NCI-H2081 (cell line): ENCODE results near the gene MBOAT2.
A peak's percentile ranks its signal among the peaks of the same experiment; 100 is the strongest.

ENCODE experiments used
- DNase-seq, 2 experiments: peaks; one replicate each; lab custom pipeline; 2025; lab: John Stamatoyannopoulos, UW

The MBOAT2 gene

DNA sequence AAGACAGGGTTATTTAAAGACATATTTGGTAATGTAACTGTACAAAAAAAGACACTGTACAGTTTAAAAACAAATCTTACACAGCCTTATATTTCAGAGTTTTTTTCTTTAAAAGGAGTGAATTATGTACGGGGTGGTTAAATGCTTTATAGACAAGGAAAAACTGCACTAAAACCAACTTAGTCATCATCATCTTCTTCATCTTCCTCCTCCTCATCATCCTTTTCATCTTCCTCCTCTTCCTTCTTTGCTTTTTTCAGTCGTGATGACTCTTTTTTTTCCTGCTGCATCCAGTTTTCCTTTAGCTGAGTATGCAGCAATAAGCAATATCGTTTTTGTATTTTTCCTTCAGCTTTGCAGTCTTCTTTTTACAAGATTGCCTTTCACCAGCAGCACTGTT, 14.6 kb upstream of the MBOAT2 start:
- no peak for DNase-seq

- no peak for DNase-seq
Measured at GRCh38 chr2:9017411-9017810, 13.9 kb upstream of the MBOAT2 start.

DNA sequence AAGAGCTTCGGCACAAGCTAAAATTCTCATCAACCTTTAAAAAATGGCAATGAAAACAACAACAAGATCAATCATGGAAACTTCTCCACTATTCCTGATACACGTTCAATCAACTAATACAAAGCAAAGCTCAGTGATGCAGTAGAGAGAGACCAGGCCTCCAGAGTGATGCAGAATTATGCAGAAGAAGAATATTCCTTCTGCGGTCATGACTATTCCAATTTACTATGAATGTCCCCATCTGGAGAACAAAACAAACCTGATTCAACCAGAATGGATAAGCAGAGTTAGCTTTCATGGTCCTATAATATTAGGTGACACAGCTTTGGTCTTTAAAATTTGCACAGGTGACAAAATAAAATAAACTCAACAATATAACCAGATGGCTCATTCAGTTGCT, 12.5 kb upstream of the MBOAT2 start:
- DNase-seq = no peak

GRCh38 chr2:9013403-9013802, 9.9 kb upstream of the MBOAT2 start:
- no peak for DNase-seq

- DNase-seq = peak in 1 of 2 experiments; percentile 13
Measured at GRCh38 chr2:9010866-9011265, 7.4 kb upstream of the MBOAT2 start.

DNA sequence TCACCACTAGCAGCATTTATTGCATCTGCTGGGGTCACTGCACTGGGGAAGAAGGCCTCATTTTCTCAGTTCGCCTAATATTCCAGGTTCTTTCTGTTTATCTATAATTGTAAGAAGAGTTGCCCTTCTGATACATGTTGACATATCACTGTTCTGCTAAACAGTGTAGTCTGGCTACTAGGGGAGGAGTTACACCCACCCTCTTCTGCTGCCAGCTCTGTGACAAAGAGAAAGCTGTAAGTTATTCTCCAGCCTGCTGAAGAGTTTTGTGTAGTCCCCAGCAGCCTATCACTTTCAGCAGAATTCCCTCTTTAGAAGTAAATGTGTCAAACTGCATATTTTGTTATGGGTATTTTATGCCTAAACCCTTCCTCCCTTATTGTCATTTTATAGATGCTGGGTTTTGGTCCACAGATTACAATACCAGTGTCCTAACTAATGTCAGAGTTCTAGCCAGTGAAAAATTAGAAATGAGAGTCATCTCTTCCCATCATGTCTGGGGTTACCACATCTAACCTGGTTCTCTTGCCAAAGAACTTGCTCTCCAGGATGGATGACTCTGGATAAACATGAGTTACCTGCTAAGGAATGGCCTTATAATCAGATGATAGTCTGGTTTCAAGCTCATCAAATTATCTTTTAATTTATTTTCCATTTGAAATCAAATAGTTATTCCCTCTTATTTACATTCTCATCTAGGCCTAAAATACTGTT, 5.6 kb upstream of the MBOAT2 start:
- DNase-seq = no peak

DNA sequence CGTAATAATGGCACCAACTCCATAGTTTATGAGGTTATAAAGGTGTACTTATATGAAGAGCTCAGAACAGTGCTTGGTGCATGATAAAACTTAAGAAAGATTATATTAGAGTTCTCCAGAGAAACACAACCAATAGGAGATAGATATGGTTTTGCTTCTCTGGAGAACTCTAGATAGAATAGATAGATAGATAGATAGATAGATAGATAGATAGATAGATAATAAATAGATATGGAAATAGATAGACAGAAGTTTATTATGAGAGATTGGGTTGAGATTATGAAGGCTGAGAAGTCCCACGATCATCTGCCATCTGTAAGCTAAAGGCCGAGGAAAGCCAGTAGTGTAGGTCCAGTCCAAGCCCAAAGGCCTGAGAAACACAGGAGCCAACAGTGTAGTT, 2.9 kb upstream of the MBOAT2 start:
- DNase-seq = no peak

GRCh38 chr2:9004338-9005204, 1.1 kb upstream of the MBOAT2 start:
- DNase-seq = no peak

DNA sequence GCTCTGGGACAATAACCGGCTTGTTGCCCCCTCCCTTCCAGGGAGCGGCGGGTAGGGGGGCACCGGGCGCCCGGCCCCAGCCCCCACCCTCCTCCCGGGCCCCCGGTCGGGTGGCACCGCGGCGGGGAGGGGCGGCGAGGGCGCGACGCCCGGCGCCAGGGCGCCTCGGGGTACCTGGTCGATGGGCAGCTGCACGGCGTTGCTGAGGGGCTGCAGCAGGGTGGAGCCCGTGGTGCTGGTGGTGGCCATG, 193 bp downstream of the MBOAT2 start:
- DNase-seq = no peak

DNA sequence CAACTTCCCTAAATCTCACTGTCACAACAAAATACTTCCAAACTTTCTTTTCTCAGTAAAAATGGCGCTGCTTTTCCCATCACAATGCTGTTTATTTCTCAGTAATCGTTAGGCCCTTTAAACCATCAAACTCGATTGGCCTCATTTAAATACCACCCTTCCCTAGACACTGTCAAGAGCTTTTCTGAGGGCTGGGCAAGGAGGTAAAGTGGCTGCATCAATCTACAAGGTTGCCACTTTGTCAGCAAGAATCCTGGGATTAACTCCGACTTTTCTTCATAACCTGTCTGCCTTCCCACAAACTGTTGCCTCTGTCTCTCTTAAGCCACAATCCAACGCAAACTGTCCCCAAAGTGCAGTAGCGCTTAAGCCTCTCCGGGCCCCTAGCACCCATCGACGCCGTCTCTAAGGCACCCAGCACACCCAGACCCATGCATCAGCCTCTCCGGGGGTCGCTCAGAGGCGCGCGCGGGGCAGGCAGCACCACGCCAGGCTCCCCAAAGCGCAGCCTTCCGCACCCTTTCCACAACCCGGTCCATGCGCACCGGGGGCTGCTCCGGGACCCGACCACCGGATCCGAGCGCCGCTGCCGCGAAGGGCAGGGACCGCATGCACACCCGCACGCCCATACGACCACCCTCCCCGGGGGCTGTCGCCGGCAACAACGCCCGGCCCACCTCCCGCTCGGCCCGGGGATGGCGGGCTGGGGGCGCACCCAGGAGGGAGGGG, 683 bp downstream of the MBOAT2 start:
- peak in 1 of 2 experiments; percentile 29 for DNase-seq

GRCh38 chr2:9002313-9002636, 1.2 kb downstream of the MBOAT2 start:
- DNase-seq = no peak

- DNase-seq = no peak
Measured at GRCh38 chr2:9001778-9002177, 1.7 kb downstream of the MBOAT2 start.

- peak; percentile 43 to 84 for DNase-seq
Measured at GRCh38 chr2:9001229-9001628, 2.3 kb downstream of the MBOAT2 start.

- DNase-seq = no peak
Measured at GRCh38 chr2:9000442-9000841, 3.0 kb downstream of the MBOAT2 start.

- DNase-seq = no peak
Measured at GRCh38 chr2:8999797-9000196, 3.7 kb downstream of the MBOAT2 start.

- peak in 1 of 2 experiments; percentile 33 for DNase-seq
Measured at GRCh38 chr2:8999102-8999446, 4.4 kb downstream of the MBOAT2 start.

GRCh38 chr2:8998418-8999101, 4.9 kb downstream of the MBOAT2 start:
- DNase-seq = no peak

GRCh38 chr2:8997631-8998030, 5.9 kb downstream of the MBOAT2 start:
- no peak for DNase-seq

- no peak for DNase-seq
Measured at GRCh38 chr2:8997108-8997507, 6.4 kb downstream of the MBOAT2 start.

DNA sequence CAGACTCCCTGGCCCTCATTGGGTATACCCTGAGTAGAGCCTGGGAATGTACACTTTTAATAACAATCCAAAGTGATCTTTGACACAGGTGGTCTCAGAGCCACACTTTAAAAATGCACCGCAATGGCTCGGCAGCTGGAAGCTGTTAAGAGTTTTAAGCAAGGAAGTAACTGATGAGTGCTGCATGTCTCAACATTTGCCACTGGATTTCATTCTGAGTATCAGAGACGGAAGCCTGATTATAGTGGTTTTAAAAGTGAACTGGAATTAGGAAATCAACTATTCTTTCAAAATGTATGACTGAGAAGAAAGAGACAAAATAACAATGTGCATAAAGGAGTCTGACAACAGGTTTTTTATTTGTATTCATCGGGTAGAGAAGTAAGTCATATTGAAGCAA, 7.5 kb downstream of the MBOAT2 start:
- no peak for DNase-seq

- no peak for DNase-seq
Measured at GRCh38 chr2:8994386-8994785, 9.1 kb downstream of the MBOAT2 start.

DNA sequence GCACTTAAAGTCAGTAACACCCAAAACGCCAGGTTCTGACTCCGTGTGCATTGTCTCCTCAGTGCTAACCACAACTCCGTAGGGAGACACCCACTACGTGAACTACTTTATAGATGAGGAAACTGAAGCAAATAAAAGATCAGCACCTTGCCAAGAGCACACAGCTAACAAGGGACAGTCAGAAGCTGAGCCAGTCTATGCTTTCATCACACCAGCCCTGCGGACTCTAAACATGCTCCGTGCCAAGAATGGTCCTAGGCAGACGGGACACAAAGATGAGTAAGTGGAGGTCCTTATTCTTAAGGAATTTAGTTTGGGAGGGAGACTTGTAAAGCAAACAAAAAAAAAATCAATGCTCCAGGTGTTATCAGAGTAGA, 9.6 kb downstream of the MBOAT2 start:
- no peak for DNase-seq
